Uterus (tissue), 2 donors: ENCODE measurements around the gene CD47.

Experiments
- CTCF ChIP-seq, 4 experiments: fragments of 200-600 bp in 2 of 4; fragments of 450-650 bp in 2 of 4; sonication (generic) in 2 of 4; IDR thresholded peaks; one replicate each; pipeline ENCODE4 v1.5.1; 2016 to 2019; ENCODE audit warnings: antibody characterized with exemption in 4 of 4, mild to moderate bottlenecking in 2 of 4, moderate library complexity in 1 of 4
- POLR2A ChIP-seq, 2 donors: fragments of 450-650 bp; IDR thresholded peaks; one replicate each; pipeline ENCODE4 v1.6.1; 2016; ENCODE audit warnings: antibody characterized with exemption in 2 of 2, mild to moderate bottlenecking in 1 of 2, moderate library complexity in 1 of 2

- TF ChIP-seq CTCF (IDR thresholded peaks at IDR 0.05) (no peak), POLR2A (IDR thresholded peaks at IDR 0.05) (no peak)
Measured at GRCh38 chr3:108126348-108126747, 35.5 kb upstream of the CD47 start.
